ENCODE data around the gene OVAAL.
"Not testable (repeated sequence)": the region's sequence is repeated elsewhere in the genome, so short reads cannot be mapped to it uniquely, and the experiment has no call there.

Gene OVAAL

DNA sequence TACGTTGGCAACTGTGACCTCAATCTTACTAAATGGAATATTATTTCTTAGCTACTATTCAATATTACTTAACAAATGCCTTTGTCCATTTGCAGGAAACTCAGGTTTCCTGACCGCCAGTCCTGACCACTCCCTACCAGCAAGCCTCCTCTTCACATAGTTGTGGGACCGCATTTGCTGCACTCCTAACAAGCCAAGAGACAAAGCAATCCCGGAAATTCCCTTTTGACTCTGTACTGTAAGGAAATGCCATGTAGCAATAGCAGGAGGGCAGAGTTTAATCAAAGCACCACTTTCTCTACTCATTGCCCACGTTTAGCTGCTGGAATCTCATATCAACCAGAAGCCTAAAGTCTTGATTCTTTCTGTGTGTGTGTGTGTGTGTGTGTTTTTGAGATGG is 28.3 kb upstream of the OVAAL start:
- H3K4me1 ChIP-seq (ENCODE audit: insufficient read depth, low read length) = peaks cover 6% of the 10 kb centered on the region
- H3K36me3 ChIP-seq (ENCODE audit: insufficient read depth, low read length) = no peaks in the 10 kb centered on the region
- no peaks in the 10 kb centered on the region for H3K9me3 ChIP-seq (ENCODE audit: control insufficient read depth, insufficient read depth, low read length)

DNA sequence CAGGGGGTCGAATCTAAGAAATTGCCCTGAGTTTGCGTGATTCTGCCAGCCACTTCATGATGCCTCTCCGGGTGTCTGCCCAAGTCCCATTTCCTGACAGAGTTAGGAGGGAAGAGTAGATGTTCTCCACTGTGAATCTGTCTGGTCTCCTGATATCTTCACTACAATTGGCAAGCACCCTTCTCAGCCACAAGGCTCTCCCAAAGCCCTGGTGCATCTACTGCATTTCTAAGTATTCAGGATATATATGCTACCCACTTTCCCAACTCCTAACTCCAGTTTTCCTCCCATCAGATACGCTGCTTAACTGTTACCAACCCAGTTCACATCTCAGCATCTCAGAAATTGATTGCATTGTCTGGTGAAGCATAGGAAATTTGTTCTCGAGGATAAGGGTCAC is 25.9 kb upstream of the OVAAL start:
- Histone ChIP-seq H3K4me1 (ENCODE audit: insufficient read depth, low read length) (peaks cover 6% of the 10 kb centered on the region; the same call in 1 of the 2 replicates), H3K36me3 (ENCODE audit: insufficient read depth, low read length) (no peaks in the 10 kb centered on the region), H3K9me3 (ENCODE audit: control insufficient read depth, insufficient read depth, low read length) (no peaks in the 10 kb centered on the region), H3K9ac (ENCODE audit: low read depth, low read length) (no peak overlapping the region)

More for the DNA sequence above, 28.3 kb upstream of the OVAAL start:
- no peak overlapping the region for H3K9ac ChIP-seq (ENCODE audit: low read depth, low read length)

DNA sequence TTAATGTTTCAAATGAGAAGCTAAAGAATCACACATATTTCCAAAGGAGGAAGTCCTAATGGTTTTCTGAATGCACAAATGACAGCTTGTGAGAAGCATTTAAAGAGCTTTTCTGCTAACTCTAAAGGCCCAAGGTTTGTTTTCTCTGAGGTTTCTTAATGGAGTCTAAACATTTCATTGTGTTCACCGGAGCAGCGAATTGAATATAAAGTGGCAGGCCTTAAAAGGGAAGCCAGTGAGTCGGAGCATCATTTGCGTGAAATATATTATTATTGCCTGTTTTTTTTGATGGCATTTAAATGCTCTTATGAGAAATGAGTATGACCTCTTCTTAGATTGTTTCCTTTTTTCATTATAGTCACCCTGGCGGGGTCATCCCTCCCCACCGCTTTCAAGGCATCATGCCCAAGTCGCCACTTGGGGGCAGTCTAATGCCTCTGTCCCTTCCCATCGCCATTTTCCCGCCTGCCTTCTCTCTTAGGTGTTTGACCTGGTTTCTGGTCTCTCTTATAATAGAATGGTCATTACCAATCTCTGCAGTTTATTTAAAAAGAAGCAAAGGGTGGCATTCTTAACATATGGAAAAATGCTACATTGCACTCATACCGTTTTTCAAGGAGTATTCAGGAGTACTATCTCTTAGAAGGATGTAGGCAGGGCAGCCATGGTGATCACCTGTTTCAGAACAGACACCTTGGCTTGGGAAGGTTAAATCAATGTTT is 25.3 kb upstream of the OVAAL start:
- H3K9ac ChIP-seq (ENCODE audit: low read depth, low read length) = no peak overlapping the region
- H3K4me1 ChIP-seq (ENCODE audit: insufficient read depth, low read length) = peaks cover 6% of the 10 kb centered on the region; the same call in 1 of the 2 replicates
- H3K36me3 ChIP-seq (ENCODE audit: insufficient read depth, low read length) = no peaks in the 10 kb centered on the region
- no peaks in the 10 kb centered on the region for H3K9me3 ChIP-seq (ENCODE audit: control insufficient read depth, insufficient read depth, low read length)

DNA sequence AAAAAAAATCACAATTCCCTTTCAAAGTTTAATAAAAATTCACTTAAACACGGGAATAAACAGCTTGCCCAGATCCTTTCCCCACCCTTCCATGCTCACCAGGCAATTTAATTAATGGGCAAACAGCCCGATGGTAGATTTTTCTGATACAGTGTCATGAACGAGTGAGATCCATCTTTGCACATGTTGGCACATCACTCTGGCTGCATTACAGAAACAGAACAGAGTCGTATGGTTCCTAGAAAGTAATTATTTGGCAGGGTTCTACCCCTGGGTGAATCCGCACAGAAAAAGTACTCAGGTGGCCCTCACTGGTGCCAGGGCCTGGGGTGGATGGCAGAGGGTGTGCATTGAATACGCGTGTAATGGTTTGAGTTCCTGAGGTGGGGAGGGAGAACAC is 24.6 kb upstream of the OVAAL start:
- no peaks in the 10 kb centered on the region for H3K36me3 ChIP-seq (ENCODE audit: insufficient read depth, low read length)
- H3K4me1 ChIP-seq (ENCODE audit: insufficient read depth, low read length) = peaks cover 6% of the 10 kb centered on the region; the same call in 1 of the 2 replicates
- no peak overlapping the region for H3K9ac ChIP-seq (ENCODE audit: low read depth, low read length)
- no peaks in the 10 kb centered on the region for H3K9me3 ChIP-seq (ENCODE audit: control insufficient read depth, insufficient read depth, low read length)

DNA sequence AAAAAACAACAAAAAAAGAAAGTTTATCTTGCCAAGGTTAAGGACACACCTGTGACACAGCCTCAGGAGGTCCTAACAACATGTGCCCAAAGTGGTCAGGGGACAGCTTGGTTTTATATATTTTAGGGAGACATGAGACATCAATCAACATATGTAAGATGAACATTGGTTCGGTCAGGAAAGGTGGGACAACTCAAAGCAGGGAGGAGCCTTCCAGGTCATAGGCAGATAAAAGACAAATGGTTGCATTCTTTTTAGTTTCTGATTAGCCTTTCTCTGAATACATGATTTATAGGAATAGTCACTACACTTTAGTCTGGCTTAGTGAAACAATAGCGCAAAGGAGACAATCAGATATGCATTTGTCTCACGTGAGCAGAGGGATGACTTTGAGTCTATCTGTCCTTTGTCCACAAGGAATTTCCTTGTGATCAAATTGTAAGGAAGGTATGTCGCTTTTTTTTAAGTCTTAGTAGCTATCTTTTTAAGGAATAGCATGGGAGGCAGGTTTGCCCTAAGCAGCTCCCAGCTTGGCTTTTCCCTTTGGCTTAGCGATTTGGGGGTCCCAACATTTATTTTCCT is 23.3 kb upstream of the OVAAL start:
- Histone ChIP-seq H3K9ac (ENCODE audit: low read depth, low read length) (no peak overlapping the region), H3K36me3 (ENCODE audit: insufficient read depth, low read length) (no peaks in the 10 kb centered on the region), H3K9me3 (ENCODE audit: control insufficient read depth, insufficient read depth, low read length) (no peaks in the 10 kb centered on the region), H3K4me1 (ENCODE audit: insufficient read depth, low read length) (peaks cover under 1% of the 10 kb centered on the region; the same call in 1 of the 2 replicates)

DNA sequence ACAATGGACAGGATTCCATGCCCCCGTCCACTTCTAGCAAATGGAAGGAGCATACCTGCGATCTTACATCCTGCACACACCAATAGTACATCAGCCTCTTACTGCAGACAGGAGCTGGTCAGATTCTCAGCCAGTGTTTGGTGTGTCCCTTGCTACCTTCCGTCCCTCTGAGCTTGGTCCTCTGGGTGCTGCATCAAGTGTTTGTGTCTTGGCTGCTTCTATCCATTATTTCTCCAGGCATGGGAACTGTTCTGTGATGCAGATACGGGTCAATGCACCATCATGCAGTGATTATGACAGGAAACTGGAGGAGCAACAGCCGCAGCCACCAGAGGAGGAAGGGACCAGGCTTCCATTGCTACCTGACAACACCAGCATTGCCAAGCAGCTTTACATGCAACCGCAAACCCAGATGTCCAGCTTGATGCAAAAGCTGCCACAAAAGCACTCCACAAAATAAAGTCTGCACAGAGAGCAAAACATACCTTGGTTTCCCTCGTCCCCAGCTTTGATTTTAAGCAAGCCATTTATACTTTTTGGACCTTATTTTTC is 21.9 kb upstream of the OVAAL start:
- H3K36me3 ChIP-seq (ENCODE audit: insufficient read depth, low read length) = no peaks in the 10 kb centered on the region
- H3K9ac ChIP-seq (ENCODE audit: low read depth, low read length) = no peak overlapping the region; the same call in 1 of the 2 replicates
- no peaks in the 10 kb centered on the region for H3K9me3 ChIP-seq (ENCODE audit: control insufficient read depth, insufficient read depth, low read length)
- H3K4me1 ChIP-seq (ENCODE audit: insufficient read depth, low read length) = no peaks in the 10 kb centered on the region

DNA sequence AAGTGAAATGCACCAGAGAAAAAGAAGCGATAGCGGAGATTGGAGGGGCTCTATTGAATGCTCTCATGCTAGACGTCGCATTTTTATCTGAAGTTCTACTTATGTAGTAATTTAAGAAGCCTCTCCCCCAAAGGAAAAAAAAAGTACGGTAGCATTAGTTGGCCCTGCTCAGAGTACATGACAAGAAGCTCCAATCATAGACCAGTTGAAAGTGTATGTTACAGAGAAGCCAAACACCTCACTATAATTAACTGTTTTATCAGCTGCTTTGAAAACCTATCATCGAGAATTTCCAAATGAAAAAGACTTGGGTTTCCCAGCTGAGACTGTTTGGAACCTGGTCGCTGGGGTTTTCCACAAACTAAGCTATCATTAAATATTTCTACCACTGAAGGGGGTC is 19.6 kb upstream of the OVAAL start:
- H3K4me1 ChIP-seq (ENCODE audit: insufficient read depth, low read length) = peaks cover 8% of the 10 kb centered on the region
- no peaks in the 10 kb centered on the region for H3K9me3 ChIP-seq (ENCODE audit: control insufficient read depth, insufficient read depth, low read length)
- no peak overlapping the region for H3K9ac ChIP-seq (ENCODE audit: low read depth, low read length)
- no peaks in the 10 kb centered on the region for H3K36me3 ChIP-seq (ENCODE audit: insufficient read depth, low read length)

DNA sequence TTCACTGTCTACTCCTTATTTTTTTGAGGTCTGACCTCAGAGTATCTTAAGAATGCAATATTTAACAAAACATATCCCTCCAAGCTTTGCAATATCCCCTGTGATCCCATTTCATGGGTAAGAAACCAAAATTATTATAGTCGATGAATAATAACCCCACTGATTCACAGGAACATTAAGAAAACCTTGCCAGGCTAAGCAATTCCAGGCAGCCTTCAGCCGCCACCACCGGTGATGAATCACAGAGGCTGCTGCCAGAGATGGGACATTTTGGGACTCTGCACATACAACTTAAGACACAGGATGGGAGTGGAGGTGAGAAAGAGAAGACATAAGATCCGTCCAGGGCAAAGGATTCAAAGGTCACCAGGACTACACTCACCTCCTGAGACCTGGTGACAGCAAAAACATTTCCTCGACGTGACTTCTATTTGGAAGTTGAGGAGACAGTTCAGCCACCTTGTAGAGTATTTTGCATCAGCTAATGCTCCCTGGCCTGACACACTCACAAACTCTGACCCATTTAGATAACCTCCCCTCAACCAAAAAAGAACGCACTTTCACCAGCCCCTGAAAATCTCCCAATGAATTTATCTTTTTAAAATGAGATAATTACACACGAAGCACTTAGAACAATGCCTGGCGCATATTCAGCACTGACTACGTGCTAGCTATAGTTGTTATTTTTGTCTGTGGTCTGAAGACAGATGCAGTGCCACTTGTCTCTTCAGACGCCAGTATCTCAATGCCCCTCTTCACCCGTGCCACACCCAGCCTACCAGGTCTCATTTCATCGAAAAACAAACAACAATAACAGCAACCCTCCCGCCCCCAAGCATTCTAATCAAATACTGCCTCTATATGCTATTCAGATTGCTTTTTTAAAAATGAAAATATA is 17.8 kb upstream of the OVAAL start:
- Histone ChIP-seq H3K4me1 (ENCODE audit: insufficient read depth, low read length) (peaks cover 8% of the 10 kb centered on the region), H3K36me3 (ENCODE audit: insufficient read depth, low read length) (no peaks in the 10 kb centered on the region), H3K9ac (ENCODE audit: low read depth, low read length) (no peak overlapping the region), H3K9me3 (ENCODE audit: control insufficient read depth, insufficient read depth, low read length) (no peaks in the 10 kb centered on the region)

DNA sequence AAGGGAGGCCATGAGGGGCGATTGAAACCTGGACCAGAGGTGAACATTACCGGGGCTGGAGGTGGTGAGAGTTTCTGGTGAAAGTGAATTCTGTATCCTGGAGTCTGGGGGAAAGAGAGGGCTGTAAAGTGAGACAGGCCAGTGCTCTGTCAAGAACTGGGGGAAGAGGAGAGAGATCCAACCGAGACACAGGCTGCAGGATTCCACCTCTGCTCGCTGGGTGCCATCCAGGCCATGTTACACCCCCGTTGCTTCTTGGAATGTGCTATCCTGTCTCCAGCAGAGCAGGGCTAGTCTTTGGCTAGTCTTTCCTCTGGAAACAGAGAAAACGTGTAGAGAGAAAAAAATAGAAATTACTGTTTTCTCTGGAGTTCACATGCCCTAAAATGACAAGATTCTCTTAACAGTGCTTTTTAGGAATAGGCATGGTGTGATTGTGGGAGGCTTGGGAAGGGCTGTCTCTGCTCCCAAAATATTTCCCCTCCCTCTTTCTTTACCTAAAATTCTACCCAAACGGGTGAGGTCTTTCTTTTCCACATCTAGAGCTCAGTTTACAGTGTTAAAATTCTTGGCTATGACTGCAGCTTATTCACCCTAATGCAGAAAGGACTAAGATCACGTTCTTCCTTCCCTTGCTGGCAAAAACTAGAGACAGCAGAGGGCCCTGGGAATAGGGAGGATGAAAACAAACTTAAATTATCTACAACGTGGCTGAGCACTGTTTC is 16.5 kb upstream of the OVAAL start:
- Histone ChIP-seq H3K36me3 (ENCODE audit: insufficient read depth, low read length) (no peaks in the 10 kb centered on the region), H3K9ac (ENCODE audit: low read depth, low read length) (no peak overlapping the region), H3K4me1 (ENCODE audit: insufficient read depth, low read length) (peaks cover 8% of the 10 kb centered on the region), H3K9me3 (ENCODE audit: control insufficient read depth, insufficient read depth, low read length) (no peaks in the 10 kb centered on the region)

DNA sequence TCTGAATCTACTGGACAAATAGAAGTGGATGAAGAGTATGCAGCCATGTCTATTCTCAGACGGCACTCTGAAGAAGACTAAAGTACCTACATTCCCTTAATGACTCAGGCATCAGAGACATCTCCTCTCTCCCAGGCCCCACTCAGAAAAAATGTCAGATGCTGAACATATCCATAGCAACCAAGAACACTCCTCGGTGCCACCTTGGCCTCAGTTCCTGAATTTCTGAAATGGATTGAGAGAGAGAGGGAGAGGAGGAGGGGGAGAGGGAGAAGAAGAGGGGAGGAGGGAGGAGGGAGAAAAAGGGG is 16.0 kb upstream of the OVAAL start:
- no peaks in the 10 kb centered on the region for H3K36me3 ChIP-seq (ENCODE audit: insufficient read depth, low read length)
- H3K9me3 ChIP-seq (ENCODE audit: control insufficient read depth, insufficient read depth, low read length) = no peaks in the 10 kb centered on the region
- H3K4me1 ChIP-seq (ENCODE audit: insufficient read depth, low read length) = peaks cover 8% of the 10 kb centered on the region
- H3K9ac ChIP-seq (ENCODE audit: low read depth, low read length) = no peak overlapping the region

DNA sequence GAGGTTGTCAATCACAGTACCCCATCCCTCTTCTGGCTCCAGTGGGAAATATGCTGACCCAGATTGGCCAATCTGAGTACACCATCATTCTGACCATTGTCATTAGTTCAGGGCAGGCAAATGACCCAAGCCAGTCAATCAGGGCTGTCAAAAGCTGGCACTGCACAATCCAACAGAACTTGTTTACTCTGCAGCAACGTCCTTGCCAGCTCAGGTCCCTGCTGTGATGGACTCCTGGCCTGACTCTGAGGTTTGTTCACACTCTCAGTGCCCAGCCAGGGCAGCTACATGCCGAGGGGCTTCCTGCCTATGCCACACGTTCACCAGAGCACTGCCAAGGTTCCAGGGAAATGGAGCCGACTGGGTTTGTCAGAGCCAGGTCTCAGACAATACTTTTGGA is 14.7 kb upstream of the OVAAL start:
- H3K36me3 ChIP-seq (ENCODE audit: insufficient read depth, low read length) = no peaks in the 10 kb centered on the region
- H3K9ac ChIP-seq (ENCODE audit: low read depth, low read length) = no peak overlapping the region
- peaks cover 8% of the 10 kb centered on the region for H3K4me1 ChIP-seq (ENCODE audit: insufficient read depth, low read length)
- no peaks in the 10 kb centered on the region for H3K9me3 ChIP-seq (ENCODE audit: control insufficient read depth, insufficient read depth, low read length)

DNA sequence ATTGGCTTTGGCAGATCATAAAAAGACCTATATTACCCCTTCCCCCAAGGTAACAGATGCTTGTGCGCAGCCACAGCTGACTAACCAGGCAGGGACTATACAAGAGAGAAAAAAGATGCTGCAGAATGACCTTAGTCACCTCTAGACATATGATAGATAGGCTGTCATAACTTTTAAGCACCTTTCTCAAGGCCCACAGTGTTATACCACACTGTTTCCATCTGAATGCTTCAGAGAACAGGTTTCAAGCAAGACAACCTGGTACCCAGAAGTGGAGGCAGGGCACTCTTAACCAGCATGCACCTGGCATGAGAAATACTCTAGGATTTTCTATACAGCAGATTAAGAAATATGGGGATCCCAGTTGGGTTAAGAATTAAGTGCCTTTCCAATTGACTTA is 12.8 kb upstream of the OVAAL start:
- no peaks in the 10 kb centered on the region for H3K9me3 ChIP-seq (ENCODE audit: control insufficient read depth, insufficient read depth, low read length)
- no peak overlapping the region for H3K9ac ChIP-seq (ENCODE audit: low read depth, low read length)
- H3K36me3 ChIP-seq (ENCODE audit: insufficient read depth, low read length) = no peaks in the 10 kb centered on the region
- peaks cover 8% of the 10 kb centered on the region for H3K4me1 ChIP-seq (ENCODE audit: insufficient read depth, low read length)

DNA sequence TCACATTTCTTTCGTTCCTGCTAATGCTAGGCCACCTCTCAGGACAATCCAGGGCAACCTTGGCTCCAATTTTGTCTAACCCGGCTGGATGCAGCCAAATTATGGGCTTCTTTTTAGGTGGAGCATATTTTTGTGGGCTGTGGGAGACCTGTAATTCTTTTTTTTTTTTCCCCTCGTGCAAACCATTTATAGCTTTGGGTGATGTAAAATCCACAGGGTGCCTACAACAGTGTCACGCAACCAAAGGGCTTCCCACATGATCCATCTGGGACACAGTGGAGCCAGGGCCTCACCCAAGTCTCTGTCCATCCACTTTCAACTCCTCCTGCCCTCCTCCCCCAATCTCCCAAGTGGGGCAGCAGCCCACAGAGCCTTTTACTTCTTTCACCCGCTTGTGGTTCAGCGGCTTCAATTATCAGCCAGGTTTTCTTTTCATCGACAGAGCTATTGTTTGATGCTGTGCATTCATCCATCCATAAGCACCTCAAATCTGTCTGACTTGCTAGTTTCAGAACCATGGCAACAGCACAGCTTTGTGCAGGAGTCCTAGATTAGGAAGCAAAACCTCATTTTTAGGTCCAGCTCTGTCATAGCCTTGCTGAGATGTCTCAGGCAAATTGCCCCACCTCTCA is 10.0 kb upstream of the OVAAL start:
- H3K9me3 ChIP-seq (ENCODE audit: control insufficient read depth, insufficient read depth, low read length) = no peaks in the 10 kb centered on the region
- H3K36me3 ChIP-seq (ENCODE audit: insufficient read depth, low read length) = no peaks in the 10 kb centered on the region
- no peaks in the 10 kb centered on the region for H3K4me1 ChIP-seq (ENCODE audit: insufficient read depth, low read length)
- no peak overlapping the region for H3K9ac ChIP-seq (ENCODE audit: low read depth, low read length)

DNA sequence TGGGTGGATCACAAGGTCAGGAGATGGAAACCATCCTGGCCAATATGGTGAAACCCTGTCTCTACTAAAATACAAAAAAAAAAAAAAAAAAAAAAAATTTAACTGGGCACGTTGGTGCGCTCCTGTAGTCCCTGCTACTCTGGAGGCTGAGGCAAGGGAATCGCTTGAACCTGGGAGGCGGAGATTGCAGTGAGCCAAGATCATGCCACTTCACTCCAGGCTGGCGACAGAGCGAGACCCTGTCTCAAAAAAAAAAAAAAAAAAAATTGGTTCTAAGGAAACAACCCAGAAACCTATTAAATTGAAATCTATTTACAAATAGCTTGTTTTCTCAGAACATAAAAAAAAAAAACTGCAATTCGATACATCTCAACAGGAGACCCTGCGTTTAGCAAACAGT is 9.0 kb upstream of the OVAAL start:
- not testable (repeated sequence) for H3K9me3 ChIP-seq (ENCODE audit: control insufficient read depth, insufficient read depth, low read length); H3K36me3 ChIP-seq (ENCODE audit: insufficient read depth, low read length); H3K9ac ChIP-seq (ENCODE audit: low read depth, low read length); H3K4me1 ChIP-seq (ENCODE audit: insufficient read depth, low read length)

All from ES-I3 (cell line).